GM18499 (cell line): Measurements from ENCODE around the gene LBHD2.

Experiments used
- ATAC-seq: cut with Tn5 transposase; IDR thresholded peaks from one replicate; pipeline ENCODE4 v1.9.1; 2021; ENCODE audit warnings: moderate number of reproducible peaks; ENCODE audit not compliant: insufficient read depth, unreplicated experiment

LBHD2 gene

DNA sequence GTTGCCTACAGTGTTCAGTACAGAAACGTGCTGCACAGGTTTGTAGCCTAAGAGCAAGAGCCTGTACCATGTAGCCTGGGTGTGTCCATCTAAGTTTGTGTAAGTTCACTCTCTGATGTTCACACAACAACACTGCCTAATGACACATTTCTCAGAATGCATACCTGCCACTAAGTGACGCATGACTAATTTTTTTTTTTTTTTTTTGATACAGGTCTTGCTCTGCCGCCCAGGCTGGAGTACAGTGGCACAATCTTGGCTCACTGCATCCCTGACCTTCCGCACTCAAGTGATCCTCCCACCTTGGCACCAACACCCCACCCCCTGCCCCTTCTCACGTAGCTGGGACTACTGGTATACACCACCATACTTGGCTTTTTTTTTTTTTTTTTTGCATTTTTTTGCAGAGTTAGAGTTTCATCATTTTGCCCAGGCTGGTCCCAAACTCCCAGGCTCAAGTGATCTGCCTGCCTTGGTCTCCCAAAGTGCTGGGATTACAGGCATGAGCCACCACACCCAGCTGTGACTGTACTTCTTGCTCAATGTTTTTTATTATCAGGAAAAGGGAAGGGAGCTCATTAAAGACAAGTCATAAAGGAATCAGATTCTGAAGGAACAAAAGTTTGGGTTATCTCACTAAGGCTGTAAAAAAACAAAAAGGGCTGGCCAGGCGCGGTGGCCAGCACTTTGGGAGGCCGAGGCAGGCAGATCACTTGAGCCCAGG is 16.6 kb upstream of the LBHD2 start:
- ATAC-seq, result no peak

DNA sequence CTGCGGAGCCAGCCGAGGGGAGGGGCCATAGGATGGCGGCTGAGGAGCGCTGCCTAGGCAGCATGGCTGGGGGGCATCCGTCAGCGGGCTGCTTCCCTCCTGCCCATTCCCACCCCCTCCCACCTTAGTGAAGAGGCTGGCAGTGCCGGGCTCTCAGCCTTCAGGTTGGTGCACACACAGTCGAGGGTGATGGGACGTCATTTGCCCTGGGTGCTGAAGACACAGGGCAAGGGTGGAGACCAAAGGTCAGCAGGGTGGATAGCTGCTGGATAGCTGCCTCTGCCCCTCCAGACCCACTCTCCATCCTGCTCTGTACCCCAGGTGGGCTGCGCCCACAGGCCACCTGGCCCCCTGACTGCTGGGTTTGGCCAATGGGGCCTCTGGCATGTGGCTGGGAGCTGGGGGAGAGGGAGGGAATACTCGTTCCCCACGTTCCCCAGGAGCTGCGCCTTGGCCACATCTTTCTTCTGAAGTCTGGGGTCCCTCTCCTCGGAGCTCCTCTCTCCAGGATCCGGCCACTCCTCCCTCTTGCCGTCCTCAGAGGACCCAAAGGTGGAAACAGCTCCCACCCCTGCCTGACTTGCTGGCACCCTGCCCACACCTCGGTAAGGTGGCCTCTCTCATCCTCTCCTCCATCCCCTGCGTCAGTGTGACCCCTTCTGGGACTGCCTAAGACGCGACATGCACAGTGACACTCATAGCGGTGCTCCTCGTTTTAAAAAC is 15.5 kb upstream of the LBHD2 start:
- no peak for ATAC-seq

- no peak for ATAC-seq
These were observed 13.6 kb upstream of the LBHD2 start for GRCh38 chr14:103070263-103070885.

DNA sequence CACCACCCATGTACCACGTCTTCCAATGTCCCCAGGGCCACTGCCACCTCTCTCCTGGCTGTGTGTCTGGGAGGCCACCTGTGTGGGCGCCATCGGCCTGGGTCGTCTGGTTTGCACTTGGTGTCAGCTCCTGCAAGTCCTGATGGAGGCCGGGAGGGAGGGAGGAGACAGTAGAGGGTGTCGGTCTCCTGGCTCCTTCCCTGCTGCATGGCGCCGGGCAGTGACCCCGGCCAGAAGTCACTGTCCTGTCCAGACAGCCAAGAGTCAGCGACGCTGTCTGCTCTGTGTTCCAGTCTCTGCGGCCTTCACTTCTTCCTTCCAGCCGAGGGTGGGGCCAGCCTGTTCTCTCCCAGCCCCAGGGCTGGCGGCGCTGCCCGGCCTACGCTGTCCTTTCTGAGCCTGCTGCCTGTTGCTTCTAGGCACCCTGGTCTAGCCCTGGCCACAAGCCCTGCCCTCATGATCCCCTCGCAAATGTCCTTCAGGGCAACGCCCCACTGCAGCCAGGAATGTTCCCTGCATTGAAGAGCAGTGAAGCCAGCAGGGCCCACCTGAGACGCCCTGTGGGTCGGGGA is 13.0 kb upstream of the LBHD2 start:
- no peak for ATAC-seq

DNA sequence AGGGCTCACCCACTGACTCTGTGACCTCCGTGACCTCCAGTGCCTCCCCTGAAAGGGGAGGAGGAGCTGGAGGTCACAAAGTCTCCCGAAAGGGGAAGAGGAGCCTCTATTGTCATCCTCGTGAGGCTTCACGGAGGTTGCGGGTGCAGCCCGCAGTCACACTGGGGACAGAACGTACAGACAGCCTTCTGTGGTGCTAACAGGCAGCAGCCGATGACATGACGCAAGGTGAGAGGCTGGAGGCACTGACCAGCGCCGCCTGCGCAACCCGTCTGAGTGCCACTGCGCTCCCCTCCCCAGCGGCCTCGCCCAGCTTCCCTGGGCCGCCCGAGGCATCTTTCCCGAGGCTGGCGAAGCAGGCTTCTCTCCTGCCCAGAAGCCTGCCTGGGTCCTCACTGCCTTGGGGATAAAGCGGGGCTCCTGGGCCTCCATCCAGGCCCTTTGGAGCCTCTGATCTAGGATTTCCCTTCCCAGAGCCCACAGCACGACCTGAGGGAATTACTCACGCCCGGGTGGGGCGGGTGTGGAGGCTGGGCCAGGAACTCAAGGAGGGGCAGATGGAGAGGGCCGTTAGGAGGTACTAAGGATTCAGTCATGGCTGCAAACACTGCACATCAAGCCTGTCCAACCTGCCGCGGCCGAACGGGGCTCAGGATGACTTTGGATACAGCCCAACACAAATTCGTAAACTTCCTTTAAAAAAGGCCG is 12.3 kb upstream of the LBHD2 start:
- no peak for ATAC-seq

- ATAC-seq, result no peak
These were observed 11.2 kb upstream of the LBHD2 start for GRCh38 chr14:103072595-103073366.

- ATAC-seq, result no peak
These were observed 10.6 kb upstream of the LBHD2 start for GRCh38 chr14:103073367-103073875.

DNA sequence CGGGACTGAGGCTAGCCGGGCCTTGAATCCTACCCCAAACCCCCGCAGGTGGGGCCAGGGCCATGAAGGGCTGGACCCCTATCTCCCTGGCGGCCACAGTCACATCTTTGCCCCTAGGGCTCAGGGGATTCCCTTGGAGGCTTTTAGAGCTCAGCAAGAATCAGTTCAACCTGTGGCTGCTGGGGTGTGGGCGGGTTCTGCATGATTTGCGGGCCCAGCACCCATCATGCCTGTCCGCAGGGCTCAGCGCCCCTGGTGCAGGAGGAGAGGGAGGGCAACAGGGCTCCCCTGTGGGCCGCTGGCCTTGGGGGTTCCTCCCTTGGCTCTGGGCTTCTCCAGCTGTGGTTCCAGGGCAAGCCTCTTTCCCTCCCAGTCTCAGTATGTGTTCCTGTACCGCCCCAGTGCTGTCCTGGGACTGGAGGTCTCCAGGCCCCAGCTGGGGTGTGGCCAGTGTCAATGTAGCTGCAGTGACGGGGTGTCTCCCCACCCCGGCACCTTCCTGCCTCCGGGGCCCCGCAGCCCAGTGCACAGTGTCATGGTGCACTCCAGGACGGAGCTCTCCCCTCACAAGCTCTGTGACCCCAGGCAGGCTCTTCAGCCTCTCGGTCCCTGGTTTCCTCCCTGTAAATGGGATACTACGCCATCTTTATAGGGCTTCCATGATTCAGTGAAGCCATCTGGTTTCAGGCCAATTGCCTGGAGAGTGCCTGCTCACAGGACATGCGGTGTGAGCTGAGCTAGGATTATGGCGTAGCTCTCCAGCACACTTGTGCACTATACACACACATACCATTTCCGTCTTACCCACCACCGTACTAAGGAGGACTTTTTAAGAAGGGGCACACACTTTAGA is 9.9 kb upstream of the LBHD2 start:
- no peak for ATAC-seq

GRCh38 chr14:103074729-103075367 is 9.2 kb upstream of the LBHD2 start:
- no peak for ATAC-seq

DNA sequence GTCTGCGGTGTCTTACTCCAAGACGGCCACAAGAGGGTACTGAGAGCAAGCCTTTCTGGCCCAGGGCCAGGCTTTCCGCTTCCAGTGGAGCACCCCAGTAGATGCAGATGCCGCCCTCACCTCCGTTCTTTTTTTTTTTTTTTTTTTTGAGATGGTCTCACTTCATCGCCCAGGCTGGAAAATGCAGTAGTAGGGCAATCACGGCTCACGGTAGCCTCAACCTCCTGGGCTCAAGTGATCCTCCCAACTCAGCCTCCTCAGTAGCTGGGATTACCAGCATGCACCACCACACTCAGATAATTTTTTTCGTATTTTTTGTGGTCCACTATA is 5.6 kb upstream of the LBHD2 start:
- ATAC-seq, result no peak

DNA sequence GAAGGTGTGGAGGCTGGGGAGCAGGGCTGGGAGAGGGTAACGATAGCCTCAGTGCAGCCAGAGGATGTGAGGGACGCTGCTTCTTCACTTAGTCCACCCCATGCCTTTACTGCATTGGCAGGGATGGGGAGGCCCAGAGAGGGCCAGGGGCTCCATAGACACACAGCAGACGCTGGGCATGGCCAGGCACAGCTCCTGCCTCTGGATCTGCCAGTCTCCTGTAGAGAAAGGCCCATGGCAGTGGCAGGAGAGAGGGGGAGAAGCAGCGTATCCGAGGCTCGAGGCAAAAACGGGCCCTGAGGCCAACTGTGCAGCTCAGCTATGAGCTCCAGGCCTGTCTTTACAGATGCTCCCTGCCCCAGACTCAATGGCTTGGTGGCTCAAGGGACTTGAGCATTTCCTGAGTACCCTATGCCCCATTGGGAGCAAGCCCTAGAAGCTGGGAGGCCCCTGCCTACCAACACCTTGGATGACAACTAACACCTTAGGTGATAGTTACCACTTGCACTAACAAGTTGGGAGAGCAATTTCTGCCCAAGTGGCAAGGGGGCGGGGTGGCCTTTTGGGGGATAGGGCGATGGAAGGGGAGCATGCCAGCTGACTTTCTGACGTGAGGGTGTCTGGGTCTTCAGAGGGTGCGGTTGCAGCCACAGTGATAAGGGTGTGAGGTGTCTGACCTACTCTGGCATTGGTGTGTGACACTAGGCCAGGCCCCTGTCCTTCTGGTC is 5.0 kb upstream of the LBHD2 start:
- no peak for ATAC-seq

GRCh38 chr14:103081951-103082350 is 2.1 kb upstream of the LBHD2 start:
- ATAC-seq, result no peak

DNA sequence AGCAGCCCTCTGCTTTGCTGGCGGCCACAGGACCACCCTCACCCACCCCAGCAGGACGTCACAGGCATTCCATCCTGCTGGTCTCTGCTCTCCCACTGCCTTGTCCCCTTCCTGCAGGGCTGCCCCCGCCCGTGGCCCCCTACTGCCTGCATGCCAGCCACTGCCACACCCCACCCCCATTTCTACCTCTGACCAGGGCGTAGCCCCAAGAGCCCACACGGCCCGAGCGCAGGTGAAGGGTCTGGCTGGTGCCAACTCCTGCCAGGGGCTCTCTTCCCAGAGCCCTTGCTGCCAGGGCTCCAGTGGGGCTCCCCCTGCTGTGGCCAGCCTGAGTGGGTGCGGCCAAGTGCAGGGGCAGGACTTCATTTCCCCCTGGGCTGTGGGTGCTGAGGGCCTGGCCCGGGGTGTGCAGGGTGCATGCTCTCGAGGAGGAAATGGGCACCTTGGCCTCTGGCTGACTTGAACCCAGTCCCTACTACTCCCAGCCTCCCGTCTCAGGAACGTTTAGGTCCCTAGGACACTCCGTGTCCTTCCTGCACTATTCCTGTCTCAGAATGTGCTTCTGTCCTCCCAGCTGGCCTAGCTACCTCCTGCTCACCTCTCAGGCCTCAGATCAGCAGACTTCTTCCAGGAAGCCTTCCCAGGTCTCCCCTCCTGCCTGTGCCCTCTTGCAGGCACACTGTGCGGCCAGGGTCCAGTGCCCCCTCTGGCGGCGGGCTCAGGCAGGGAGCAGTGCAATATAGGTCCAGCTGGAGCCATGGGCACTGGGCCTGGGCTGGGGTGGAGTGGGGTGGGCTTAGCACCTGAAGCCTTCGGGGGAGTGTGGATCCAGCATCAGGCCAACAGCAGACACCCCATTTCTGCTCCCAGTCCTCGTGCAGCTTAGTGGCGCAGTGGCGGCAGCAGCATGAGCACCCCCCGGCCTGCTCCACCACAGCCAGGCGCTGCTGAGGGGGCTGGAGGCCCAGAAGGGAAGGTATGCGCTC is 1.4 kb downstream of the LBHD2 start:
- no peak for ATAC-seq

DNA sequence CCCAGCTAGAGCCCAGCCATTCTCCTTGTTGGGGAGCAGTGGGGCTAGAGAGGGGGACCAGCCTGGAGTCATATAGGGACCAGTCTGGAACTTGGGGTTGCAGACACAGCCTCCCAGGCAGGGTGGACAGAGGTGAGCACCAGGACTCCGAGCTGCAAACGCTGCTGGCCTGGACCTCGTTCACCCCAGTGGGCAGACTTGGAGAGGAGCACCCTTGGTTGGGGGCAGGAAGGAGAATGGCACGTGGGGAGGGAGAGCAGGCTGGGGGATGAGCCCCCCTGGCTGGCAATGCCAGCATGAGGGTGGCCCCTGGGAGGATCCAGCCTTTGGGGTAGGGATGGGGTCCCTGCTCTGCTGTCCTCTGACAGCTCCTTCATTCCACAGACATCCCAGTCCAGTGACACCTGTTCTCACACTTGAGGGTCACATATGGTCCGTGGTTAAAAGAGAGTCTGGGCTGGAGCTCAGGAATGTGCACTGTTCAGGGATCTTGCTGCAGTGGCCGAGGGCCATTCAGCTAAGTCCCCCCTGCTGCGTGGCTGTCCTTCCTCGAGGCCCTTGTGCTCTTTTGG is 2.8 kb downstream of the LBHD2 start:
- no peak for ATAC-seq

DNA sequence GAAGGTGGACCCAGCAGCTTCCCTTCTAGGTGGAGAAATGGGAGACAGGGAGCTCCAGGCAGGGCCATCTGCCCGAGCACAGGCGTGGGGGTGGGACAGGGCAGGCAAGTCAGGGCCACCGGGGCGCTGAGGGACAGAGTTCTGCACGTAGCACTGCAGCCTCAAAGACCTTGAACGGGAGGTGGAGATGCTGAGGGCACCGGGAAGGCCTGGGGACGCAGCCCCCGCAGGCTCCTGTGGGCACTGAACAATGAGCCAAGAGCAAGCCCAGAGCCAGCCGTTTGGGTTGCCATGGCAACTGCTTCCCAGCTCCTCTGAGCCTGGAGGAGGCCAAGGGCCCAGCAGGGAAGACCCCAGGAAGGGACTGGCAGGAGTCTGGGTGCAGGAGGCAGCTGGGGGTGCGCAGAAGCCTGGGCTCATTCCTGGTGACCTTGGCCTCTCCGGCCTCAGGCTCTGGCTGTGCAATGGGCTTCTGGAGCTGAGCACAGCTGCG is 3.4 kb downstream of the LBHD2 start:
- ATAC-seq, result no peak

DNA sequence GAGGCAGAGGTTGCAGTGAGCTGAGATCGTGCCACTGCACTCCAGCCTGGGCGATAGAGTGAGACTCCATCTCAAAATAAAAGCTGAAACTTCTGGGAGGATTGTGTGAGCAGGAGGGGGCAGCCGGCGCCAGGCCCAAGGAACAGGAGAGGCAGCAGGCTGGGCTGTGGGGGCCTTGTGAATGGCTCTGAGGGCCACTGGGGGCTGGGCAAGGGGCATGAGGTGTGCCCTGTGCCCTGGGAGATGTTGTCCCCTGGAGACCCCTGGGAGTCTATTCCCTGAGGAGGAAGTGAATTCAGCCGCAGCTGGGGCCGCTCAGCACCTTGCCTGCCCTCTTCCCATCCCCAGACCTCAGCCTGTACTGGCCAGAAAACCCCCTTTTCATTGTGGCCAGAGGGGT is 4.9 kb downstream of the LBHD2 start:
- ATAC-seq, result no peak
